Measurements from ENCODE around the gene TMEM41B. TPM values are rescaled to one million over a fixed set of nuclear protein-coding genes. Genes with fewer than 3 reads are reported as not detected.
"Not testable (repeated sequence)": the region's sequence is repeated elsewhere in the genome, so short reads cannot be mapped to it uniquely, and the experiment has no call there.

Gene TMEM41B
- polyA plus RNA-seq, 3 donors: 5.5 to 11.3 (median 5.9) TPM

- Histone ChIP-seq H3K4me1 (ENCODE audit: control insufficient read depth in 1 of 2, insufficient read depth in 2 of 2, low read length in 2 of 2) (peaks cover 29 to 44% of the 10 kb centered on the region in 2 donors), H3K27ac (ENCODE audit: low read depth in 1 of 2, low read length in 2 of 2) (no peak overlapping the region), H3K36me3 (replicated peaks in 1 of 2; ENCODE audit: control insufficient read depth in 1 of 2, insufficient read depth in 2 of 2, low read length in 2 of 2) (peaks cover 0 to 3% of the 10 kb centered on the region in 2 donors), H3K79me2 (ENCODE audit: insufficient read depth, low read length) (peaks cover 98% of the 10 kb centered on the region), H3K4me2 (replicated peaks; ENCODE audit: extremely low read depth, low read length, poor library complexity, severe bottlenecking) (no peak overlapping the region), H3K27me3 (ENCODE audit: control insufficient read depth in 2 of 2, insufficient read depth in 2 of 2, low read length in 2 of 2) (no peaks in the 10 kb centered on the region), H4K20me1 (ENCODE audit: insufficient read depth, low read length) (peaks cover 100% of the 10 kb centered on the region), H3K4me3 (replicated peaks in 1 of 3; ENCODE audit: low read depth in 2 of 3, low read length in 3 of 3) (no peak overlapping the region), H2AFZ (ENCODE audit: insufficient read depth, low read depth, low read length, poor library complexity, severe bottlenecking) (no peak overlapping the region), H3K9me3 (replicated peaks in 1 of 2; ENCODE audit: control insufficient read depth in 1 of 2, insufficient read depth in 1 of 2, low read length in 2 of 2) (no peaks in the 10 kb centered on the region), H3K9ac (ENCODE audit: insufficient read depth, low read length, poor library complexity, severe bottlenecking) (no peak overlapping the region)
- 92% methylated on average over 2 of the region's 7 CpGs for WGBS (ENCODE audit: insufficient coverage)
- H3K9me3 Mint-ChIP-seq: no peaks in the 10 kb centered on the region
- H3K4me1 Mint-ChIP-seq: peaks cover 40% of the 10 kb centered on the region
- DNase-seq: no peak
- H3K36me3 Mint-ChIP-seq: peaks cover 12 to 21% of the 10 kb centered on the region in 2 donors
- no peak overlapping the region for H3K4me3 Mint-ChIP-seq
- no peak overlapping the region for H3K27ac Mint-ChIP-seq
- TF ChIP-seq CTCF (IDR thresholded peaks at IDR 0.05): no peak
- intact Hi-C loops (cut with micrococcal nuclease): no loop called here
- no peaks in the 10 kb centered on the region for H3K27me3 Mint-ChIP-seq (ENCODE audit: low read depth in 3 of 3)
Measured at GRCh38 chr11:9249252-9249651, 65.1 kb downstream of the TMEM41B start.

DNA sequence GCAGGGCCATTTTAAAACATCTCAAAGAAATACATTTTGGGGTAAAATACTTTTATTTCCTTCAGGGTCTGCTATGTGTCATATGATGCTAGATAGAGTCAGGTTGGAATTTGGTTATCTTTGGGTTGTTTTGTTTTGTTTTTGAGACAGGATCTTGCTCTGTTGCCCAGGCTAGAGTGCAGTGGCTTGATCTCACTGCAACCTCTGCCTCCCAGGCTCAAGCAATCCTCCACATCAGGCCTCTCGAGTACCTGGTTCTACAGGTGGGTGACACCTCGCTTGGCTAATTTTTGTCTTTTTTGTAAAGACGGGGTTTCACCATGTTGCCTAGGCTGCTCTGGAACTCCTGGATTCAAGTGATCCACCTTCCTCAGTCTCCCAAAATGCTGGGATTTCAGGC is 66.5 kb downstream of the TMEM41B start:
- Mint-ChIP-seq H3K36me3 (peaks cover 10 to 14% of the 10 kb centered on the region in 2 donors), H3K27ac (peak overlapping the region in 3 of 7 donors; percentile 19 to 60 (median 25)), H3K4me1 (peaks cover 35% of the 10 kb centered on the region), H3K9me3 (no peaks in the 10 kb centered on the region), H3K4me3 (no peak overlapping the region), H3K27me3 (ENCODE audit: low read depth in 3 of 3) (no peaks in the 10 kb centered on the region)
- no peak for DNase-seq
- Histone ChIP-seq H2AFZ (ENCODE audit: insufficient read depth, low read depth, low read length, poor library complexity, severe bottlenecking) (no peak overlapping the region), H3K27ac (ENCODE audit: low read depth in 1 of 2, low read length in 2 of 2) (peak overlapping the region in 1 of 2 donors; percentile 8), H3K36me3 (replicated peaks in 1 of 2; ENCODE audit: control insufficient read depth in 1 of 2, insufficient read depth in 2 of 2, low read length in 2 of 2) (no peaks in the 10 kb centered on the region), H3K9ac (ENCODE audit: insufficient read depth, low read length, poor library complexity, severe bottlenecking) (no peak overlapping the region), H3K4me2 (replicated peaks; ENCODE audit: extremely low read depth, low read length, poor library complexity, severe bottlenecking) (no peak overlapping the region), H3K79me2 (ENCODE audit: insufficient read depth, low read length) (peaks cover 97% of the 10 kb centered on the region), H3K4me3 (replicated peaks in 1 of 3; ENCODE audit: low read depth in 2 of 3, low read length in 3 of 3) (no peak overlapping the region), H3K4me1 (ENCODE audit: control insufficient read depth in 1 of 2, insufficient read depth in 2 of 2, low read length in 2 of 2) (peaks cover 22 to 32% of the 10 kb centered on the region in 2 donors), H3K9me3 (replicated peaks in 1 of 2; ENCODE audit: control insufficient read depth in 1 of 2, insufficient read depth in 1 of 2, low read length in 2 of 2) (no peaks in the 10 kb centered on the region), H4K20me1 (ENCODE audit: insufficient read depth, low read length) (peaks cover 100% of the 10 kb centered on the region), H3K27me3 (ENCODE audit: control insufficient read depth in 2 of 2, insufficient read depth in 2 of 2, low read length in 2 of 2) (no peaks in the 10 kb centered on the region)
- no peak for TF ChIP-seq CTCF (IDR thresholded peaks at IDR 0.05)
- 100% methylated on average over 3 of the region's 3 CpGs for WGBS (ENCODE audit: insufficient coverage)
- intact Hi-C loops (cut with micrococcal nuclease): no loop called here

DNA sequence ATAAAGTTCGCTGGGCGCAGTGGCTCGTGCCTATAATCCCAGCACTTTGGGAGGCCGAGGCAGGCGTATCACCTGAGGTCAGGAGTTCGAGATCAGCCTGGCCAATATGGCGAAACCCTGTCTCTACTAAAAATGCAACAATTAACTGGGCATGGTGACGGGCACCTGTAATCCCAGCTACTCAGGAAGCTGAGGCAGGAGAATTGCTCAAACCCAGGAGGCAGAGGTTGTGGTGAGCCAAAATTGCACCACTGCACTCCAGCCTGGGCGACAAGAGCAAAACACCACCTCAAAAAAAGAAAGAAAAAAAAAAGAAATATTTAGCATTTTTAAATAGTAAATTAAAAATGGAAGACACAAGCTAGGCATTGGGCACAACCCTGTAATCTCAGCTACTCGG is 78.2 kb downstream of the TMEM41B start:
- H3K4me3 Mint-ChIP-seq: not testable (repeated sequence)

More for the DNA sequence above, 78.2 kb downstream of the TMEM41B start:
- H3K9ac ChIP-seq (ENCODE audit: insufficient read depth, low read length, poor library complexity, severe bottlenecking); H3K4me3 ChIP-seq (replicated peaks in 1 of 3; ENCODE audit: low read depth in 2 of 3, low read length in 3 of 3); H2AFZ ChIP-seq (ENCODE audit: insufficient read depth, low read depth, low read length, poor library complexity, severe bottlenecking); H3K9me3 Mint-ChIP-seq; H3K4me2 ChIP-seq (replicated peaks; ENCODE audit: extremely low read depth, low read length, poor library complexity, severe bottlenecking); H3K36me3 ChIP-seq (replicated peaks in 1 of 2; ENCODE audit: control insufficient read depth in 1 of 2, insufficient read depth in 2 of 2, low read length in 2 of 2); H3K27me3 Mint-ChIP-seq (ENCODE audit: low read depth in 3 of 3); H3K27ac ChIP-seq (ENCODE audit: low read depth in 1 of 2, low read length in 2 of 2); H3K27me3 ChIP-seq (ENCODE audit: control insufficient read depth in 2 of 2, insufficient read depth in 2 of 2, low read length in 2 of 2); H3K9me3 ChIP-seq (replicated peaks in 1 of 2; ENCODE audit: control insufficient read depth in 1 of 2, insufficient read depth in 1 of 2, low read length in 2 of 2); intact Hi-C loops (cut with micrococcal nuclease); DNase-seq: not testable (repeated sequence)
- Histone ChIP-seq H3K79me2 (ENCODE audit: insufficient read depth, low read length) (peaks cover 95% of the 10 kb centered on the region), H3K4me1 (ENCODE audit: control insufficient read depth in 1 of 2, insufficient read depth in 2 of 2, low read length in 2 of 2) (peaks cover 16 to 33% of the 10 kb centered on the region in 2 donors), H4K20me1 (ENCODE audit: insufficient read depth, low read length) (peaks cover 100% of the 10 kb centered on the region)
- Mint-ChIP-seq H3K4me1 (peaks cover 41% of the 10 kb centered on the region), H3K36me3 (peaks cover 10 to 16% of the 10 kb centered on the region in 2 donors), H3K27ac (peak overlapping the region in 3 of 7 donors; percentile 62 to 69 (median 68))
- 56% methylated on average over 8 of the region's 10 CpGs for WGBS (ENCODE audit: insufficient coverage)
